DND-41 (cell line): ENCODE data around the gene OPN1SW.

Source experiments
- ATAC-seq: fragments of 200-7000 bp; cut with Tn5 transposase; 3 replicates; pipeline ENCODE4 v1.9.1; 2021; ENCODE audit warnings: low read depth; ENCODE audit not compliant: insufficient read depth
- DNase-seq: peaks from one replicate; pipeline ENCODE4 v3.0.0-alpha.2; 2020
- H2AFZ ChIP-seq: 2 replicates; pipeline ENCODE4 v1.6.0; 2012; ENCODE audit warnings: low read depth, low read length
- H3K27ac ChIP-seq: 2 replicates; pipeline ENCODE4 v1.5.1; 2012; ENCODE audit warnings: low read length, inconsistent platforms
- H3K27me3 ChIP-seq: fragments of 200-600 bp; sonication (generic); 2 replicates; pipeline ENCODE4 v1.6.0; 2012; ENCODE audit warnings: low read length, mild to moderate bottlenecking, inconsistent platforms; ENCODE audit not compliant: insufficient read depth, poor library complexity
- H3K36me3 ChIP-seq: 2 replicates; pipeline ENCODE4 v1.5.1; 2012; ENCODE audit warnings: low read length, inconsistent platforms; ENCODE audit not compliant: insufficient read depth
- H3K4me1 ChIP-seq: 2 replicates; pipeline ENCODE4 v1.5.1; 2012; ENCODE audit warnings: mild to moderate bottlenecking, low read length; ENCODE audit not compliant: insufficient read depth
- H3K4me2 ChIP-seq: 2 replicates; pipeline ENCODE4 v1.6.0; 2012; ENCODE audit warnings: mild to moderate bottlenecking, moderate library complexity, low read length, inconsistent platforms; ENCODE audit not compliant: insufficient read depth
- H3K4me3 ChIP-seq, 2 experiments: fragments of 200-600 bp in 1 of 2; shearing (Covaris generic) in 1 of 2; 2 replicates each; pipeline ENCODE4 v1.5.1; 2012 to 2016; ENCODE audit warnings: inconsistent platforms in 2 of 2, low read length in 2 of 2, mild to moderate bottlenecking in 2 of 2, low read depth in 1 of 2, moderate library complexity in 1 of 2
- H3K79me2 ChIP-seq: 2 replicates; pipeline ENCODE4 v1.6.0; 2012; ENCODE audit warnings: low read length, inconsistent platforms; ENCODE audit not compliant: insufficient read depth
- H3K9ac ChIP-seq: 2 replicates; pipeline ENCODE4 v1.6.0; 2012; ENCODE audit warnings: low read depth, mild to moderate bottlenecking, inconsistent platforms, low read length, moderate library complexity
- H3K9me3 ChIP-seq: 2 replicates; pipeline ENCODE4 v1.5.1; 2012; ENCODE audit warnings: low read length, moderate library complexity, mild to moderate bottlenecking, inconsistent platforms; ENCODE audit not compliant: insufficient read depth, severe bottlenecking
- H4K20me1 ChIP-seq: 2 replicates; pipeline ENCODE4 v1.6.0; 2012; ENCODE audit warnings: low read length; ENCODE audit not compliant: insufficient read depth
- EZH2 ChIP-seq: IDR thresholded peaks from 3 replicates; pipeline ENCODE4 v1.6.1; 2012; ENCODE audit warnings: borderline replicate concordance, low read depth, mild to moderate bottlenecking, moderate library complexity, low read length, inconsistent platforms; ENCODE audit not compliant: severe bottlenecking
- TF ChIP-seq, protein P1 (sequence below): IDR thresholded peaks from 2 replicates; pipeline ENCODE4 v1.5.1; 2012; ENCODE audit warnings: borderline replicate concordance, low read length, moderate library complexity, mild to moderate bottlenecking; ENCODE audit not compliant: poor library complexity, severe bottlenecking; ENCODE audit errors: extremely low read depth

The OPN1SW gene

DNA sequence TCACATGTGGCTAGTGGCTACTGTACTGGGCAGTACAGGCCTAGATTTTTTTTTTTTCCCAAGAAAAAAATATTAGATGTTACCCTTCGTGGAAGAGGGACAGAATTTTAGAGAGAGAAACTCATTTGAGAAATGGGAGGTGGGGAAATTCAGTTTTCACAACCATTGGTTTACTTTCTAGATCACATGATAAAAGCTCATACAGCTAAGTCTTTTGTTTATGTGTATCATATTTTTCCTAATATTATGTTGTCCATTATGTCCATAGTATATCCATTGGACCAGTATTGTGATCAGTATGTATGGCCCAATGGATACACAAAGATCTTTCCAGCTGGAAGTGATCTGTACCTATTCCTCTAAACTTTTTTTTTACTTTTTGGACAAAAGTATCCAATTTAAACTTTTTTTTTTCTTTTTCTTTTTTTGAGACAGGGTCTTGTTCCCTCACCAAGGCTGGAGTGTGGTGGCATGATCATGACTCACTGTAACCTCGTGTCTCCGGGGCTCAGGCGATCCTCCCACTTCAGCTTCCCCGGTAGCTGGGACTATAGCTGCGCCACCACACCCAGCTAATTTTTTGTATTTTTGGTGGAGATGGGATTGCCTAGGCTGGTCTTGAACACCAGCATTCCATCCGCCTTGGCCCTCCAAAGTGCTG, 32.4 kb downstream of the OPN1SW start:
- peaks cover 18% of the 10 kb centered on the region for H3K36me3 ChIP-seq
- no peak overlapping the region for H2AFZ ChIP-seq
- TF ChIP-seq, protein P1, sequence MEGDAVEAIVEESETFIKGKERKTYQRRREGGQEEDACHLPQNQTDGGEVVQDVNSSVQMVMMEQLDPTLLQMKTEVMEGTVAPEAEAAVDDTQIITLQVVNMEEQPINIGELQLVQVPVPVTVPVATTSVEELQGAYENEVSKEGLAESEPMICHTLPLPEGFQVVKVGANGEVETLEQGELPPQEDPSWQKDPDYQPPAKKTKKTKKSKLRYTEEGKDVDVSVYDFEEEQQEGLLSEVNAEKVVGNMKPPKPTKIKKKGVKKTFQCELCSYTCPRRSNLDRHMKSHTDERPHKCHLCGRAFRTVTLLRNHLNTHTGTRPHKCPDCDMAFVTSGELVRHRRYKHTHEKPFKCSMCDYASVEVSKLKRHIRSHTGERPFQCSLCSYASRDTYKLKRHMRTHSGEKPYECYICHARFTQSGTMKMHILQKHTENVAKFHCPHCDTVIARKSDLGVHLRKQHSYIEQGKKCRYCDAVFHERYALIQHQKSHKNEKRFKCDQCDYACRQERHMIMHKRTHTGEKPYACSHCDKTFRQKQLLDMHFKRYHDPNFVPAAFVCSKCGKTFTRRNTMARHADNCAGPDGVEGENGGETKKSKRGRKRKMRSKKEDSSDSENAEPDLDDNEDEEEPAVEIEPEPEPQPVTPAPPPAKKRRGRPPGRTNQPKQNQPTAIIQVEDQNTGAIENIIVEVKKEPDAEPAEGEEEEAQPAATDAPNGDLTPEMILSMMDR, result no peak
- no peak for TF ChIP-seq EZH2
- no peak overlapping the region for H3K27ac ChIP-seq
- no peaks in the 10 kb centered on the region for H3K27me3 ChIP-seq
- H3K4me1 ChIP-seq, result peaks cover 37% of the 10 kb centered on the region
- peaks cover 91% of the 10 kb centered on the region for H3K79me2 ChIP-seq
- no peak for ATAC-seq
- H3K4me3 ChIP-seq, result no peak overlapping the region
- DNase-seq, result no peak
- peaks cover 69% of the 10 kb centered on the region for H4K20me1 ChIP-seq
- no peak overlapping the region for H3K9ac ChIP-seq
- H3K4me2 ChIP-seq, result 0 out of 2 replicates have a peak overlapping the region, but pooled peaks have one; percentile 5
- no peaks in the 10 kb centered on the region for H3K9me3 ChIP-seq

DNA sequence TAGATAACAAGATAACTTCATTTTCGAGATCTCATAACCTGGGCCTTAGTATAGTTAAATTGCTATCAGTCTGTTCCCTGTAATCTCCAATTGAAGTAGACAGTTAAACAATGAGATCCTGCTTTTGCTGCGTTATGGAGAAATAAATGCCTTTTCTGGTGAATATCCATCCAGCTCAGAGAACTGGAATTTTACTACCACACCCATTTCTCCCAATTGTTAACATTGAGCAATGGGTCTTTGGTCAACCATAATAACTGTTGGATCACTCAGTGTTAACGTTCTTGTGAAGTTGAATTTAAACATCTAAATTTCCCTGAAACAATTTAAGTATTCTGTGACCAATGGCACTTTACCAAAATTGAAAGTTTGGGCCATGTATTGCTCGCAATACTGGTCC, 33.4 kb downstream of the OPN1SW start:
- Histone ChIP-seq H3K4me3 (no peak overlapping the region), H3K9me3 (no peaks in the 10 kb centered on the region), H3K4me1 (peaks cover 39% of the 10 kb centered on the region), H3K27me3 (no peaks in the 10 kb centered on the region), H4K20me1 (peaks cover 62% of the 10 kb centered on the region), H3K27ac (no peak overlapping the region), H3K79me2 (peaks cover 81% of the 10 kb centered on the region), H3K4me2 (0 out of 2 replicates have a peak overlapping the region, but pooled peaks have one; percentile 0), H3K9ac (no peak overlapping the region), H2AFZ (no peak overlapping the region), H3K36me3 (peaks cover 11% of the 10 kb centered on the region)
- ATAC-seq (no peak), DNase-seq (no peak)
- TF ChIP-seq EZH2, result no peak
- TF ChIP-seq, protein P1, result no peak

DNA sequence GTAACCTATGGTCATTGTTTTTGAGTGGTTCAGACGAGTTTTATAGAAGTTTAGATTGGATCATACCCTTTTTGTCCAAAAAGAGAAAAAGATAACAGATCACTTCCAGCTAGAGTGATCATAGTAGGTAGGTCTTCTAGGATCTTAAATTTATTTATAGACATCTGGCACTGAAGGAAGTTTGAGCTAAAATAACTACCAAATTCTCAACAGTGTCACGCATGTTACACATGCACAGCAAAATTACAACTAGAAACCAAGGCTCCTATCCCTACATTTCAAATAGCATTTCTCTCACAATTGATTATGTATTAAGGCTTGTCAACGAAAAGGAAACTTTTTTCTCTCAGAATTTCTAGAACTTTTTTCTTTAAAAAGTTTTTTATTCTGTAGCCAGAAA, 34.1 kb downstream of the OPN1SW start:
- Histone ChIP-seq H3K4me1 (peaks cover 39% of the 10 kb centered on the region), H3K79me2 (peaks cover 73% of the 10 kb centered on the region), H3K36me3 (peaks cover 11% of the 10 kb centered on the region), H2AFZ (no peak overlapping the region), H3K27me3 (no peaks in the 10 kb centered on the region), H3K4me2 (peak overlapping the region; percentile 89; the same call in 1 of the 2 replicates), H3K9me3 (no peaks in the 10 kb centered on the region), H3K9ac (peak overlapping the region; percentile 84; the same call in 1 of the 2 replicates), H4K20me1 (peaks cover 57% of the 10 kb centered on the region), H3K27ac (no peak overlapping the region), H3K4me3 (no peak overlapping the region)
- ATAC-seq (no peak), DNase-seq (no peak)
- no peak for TF ChIP-seq EZH2
- TF ChIP-seq, protein P1, result no peak
